Measurements from ENCODE around the gene MLXIPL.

- TF ChIP-seq POLR2A (IDR thresholded peaks at IDR 0.05) (no peak), POLR2AphosphoS5 (IDR thresholded peaks at IDR 0.05) (no peak)
- TF ChIP-seq, protein P1, sequence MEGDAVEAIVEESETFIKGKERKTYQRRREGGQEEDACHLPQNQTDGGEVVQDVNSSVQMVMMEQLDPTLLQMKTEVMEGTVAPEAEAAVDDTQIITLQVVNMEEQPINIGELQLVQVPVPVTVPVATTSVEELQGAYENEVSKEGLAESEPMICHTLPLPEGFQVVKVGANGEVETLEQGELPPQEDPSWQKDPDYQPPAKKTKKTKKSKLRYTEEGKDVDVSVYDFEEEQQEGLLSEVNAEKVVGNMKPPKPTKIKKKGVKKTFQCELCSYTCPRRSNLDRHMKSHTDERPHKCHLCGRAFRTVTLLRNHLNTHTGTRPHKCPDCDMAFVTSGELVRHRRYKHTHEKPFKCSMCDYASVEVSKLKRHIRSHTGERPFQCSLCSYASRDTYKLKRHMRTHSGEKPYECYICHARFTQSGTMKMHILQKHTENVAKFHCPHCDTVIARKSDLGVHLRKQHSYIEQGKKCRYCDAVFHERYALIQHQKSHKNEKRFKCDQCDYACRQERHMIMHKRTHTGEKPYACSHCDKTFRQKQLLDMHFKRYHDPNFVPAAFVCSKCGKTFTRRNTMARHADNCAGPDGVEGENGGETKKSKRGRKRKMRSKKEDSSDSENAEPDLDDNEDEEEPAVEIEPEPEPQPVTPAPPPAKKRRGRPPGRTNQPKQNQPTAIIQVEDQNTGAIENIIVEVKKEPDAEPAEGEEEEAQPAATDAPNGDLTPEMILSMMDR (IDR thresholded peaks at IDR 0.05): no peak
Observed at GRCh38 chr7:73669288-73669701, 45.0 kb upstream of the MLXIPL start.

All from breast epithelium (tissue), 3 donors.